D721Med (cell line): ENCODE results near the gene CA9.
A peak's percentile ranks its signal among the peaks of the same experiment; 100 is the strongest.
"Not testable (repeated sequence)": the region's sequence is repeated elsewhere in the genome, so short reads cannot be mapped to it uniquely, and the experiment has no call there.

Source experiments
- DNase-seq: peaks from one replicate; pipeline ENCODE4 v3.0.0; 2011; ENCODE audit warnings: low spot score; ENCODE audit not compliant: insufficient read length
- FAIRE-seq: peaks from 2 replicates; lab custom pipeline; 2011; peaks lifted over from hg19 to GRCh38; lab: Jason Lieb, UNC
- TF ChIP-seq, protein P1 (sequence below): IDR thresholded peaks from 2 replicates; pipeline ENCODE4 v1.5.1; 2012; ENCODE audit warnings: mild to moderate bottlenecking, control low read depth; ENCODE audit not compliant: insufficient read depth; ENCODE audit errors: missing control alignments

CA9 gene

DNA sequence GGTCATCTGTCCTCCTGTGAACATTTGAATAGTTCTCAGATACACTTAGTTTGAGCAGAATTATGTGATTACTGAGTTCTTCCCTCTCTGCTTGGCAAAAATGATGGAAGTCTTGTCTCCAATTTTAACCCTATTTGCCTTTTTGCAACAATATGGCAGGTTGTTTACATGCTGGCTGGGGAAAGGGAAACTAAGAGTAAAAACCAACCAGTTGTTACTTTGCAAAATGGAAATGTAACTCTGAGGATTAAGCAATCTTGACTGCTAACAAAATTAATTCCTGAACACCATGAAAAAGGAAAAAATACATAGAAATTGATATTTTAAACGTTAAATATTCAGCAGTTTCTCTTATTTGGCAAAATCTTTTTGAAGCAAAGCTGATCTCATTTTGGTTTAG lies 34.1 kb upstream of the CA9 start:
- TF ChIP-seq, protein P1, sequence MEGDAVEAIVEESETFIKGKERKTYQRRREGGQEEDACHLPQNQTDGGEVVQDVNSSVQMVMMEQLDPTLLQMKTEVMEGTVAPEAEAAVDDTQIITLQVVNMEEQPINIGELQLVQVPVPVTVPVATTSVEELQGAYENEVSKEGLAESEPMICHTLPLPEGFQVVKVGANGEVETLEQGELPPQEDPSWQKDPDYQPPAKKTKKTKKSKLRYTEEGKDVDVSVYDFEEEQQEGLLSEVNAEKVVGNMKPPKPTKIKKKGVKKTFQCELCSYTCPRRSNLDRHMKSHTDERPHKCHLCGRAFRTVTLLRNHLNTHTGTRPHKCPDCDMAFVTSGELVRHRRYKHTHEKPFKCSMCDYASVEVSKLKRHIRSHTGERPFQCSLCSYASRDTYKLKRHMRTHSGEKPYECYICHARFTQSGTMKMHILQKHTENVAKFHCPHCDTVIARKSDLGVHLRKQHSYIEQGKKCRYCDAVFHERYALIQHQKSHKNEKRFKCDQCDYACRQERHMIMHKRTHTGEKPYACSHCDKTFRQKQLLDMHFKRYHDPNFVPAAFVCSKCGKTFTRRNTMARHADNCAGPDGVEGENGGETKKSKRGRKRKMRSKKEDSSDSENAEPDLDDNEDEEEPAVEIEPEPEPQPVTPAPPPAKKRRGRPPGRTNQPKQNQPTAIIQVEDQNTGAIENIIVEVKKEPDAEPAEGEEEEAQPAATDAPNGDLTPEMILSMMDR: no peak
- no peak for FAIRE-seq
- no peak for DNase-seq

GRCh38 chr9:35640431-35640830 lies 33.3 kb upstream of the CA9 start:
- not testable (repeated sequence) for FAIRE-seq, DNase-seq

GRCh38 chr9:35641478-35641877 lies 32.2 kb upstream of the CA9 start:
- not testable (repeated sequence) for DNase-seq, FAIRE-seq

GRCh38 chr9:35643046-35643445 lies 30.7 kb upstream of the CA9 start:
- TF ChIP-seq, protein P1: no peak
- DNase-seq (no peak), FAIRE-seq (no peak)

GRCh38 chr9:35645736-35646135 lies 28.0 kb upstream of the CA9 start:
- not testable (repeated sequence) for FAIRE-seq, DNase-seq

GRCh38 chr9:35646153-35646532 lies 27.6 kb upstream of the CA9 start:
- TF ChIP-seq, protein P1: no peak
- FAIRE-seq (no peak), DNase-seq (no peak)

- no peak for FAIRE-seq
- TF ChIP-seq, protein P1: peak; percentile 87
- peak; percentile 94 for DNase-seq
Observed at GRCh38 chr9:35646533-35647265, 27.0 kb upstream of the CA9 start.

DNA sequence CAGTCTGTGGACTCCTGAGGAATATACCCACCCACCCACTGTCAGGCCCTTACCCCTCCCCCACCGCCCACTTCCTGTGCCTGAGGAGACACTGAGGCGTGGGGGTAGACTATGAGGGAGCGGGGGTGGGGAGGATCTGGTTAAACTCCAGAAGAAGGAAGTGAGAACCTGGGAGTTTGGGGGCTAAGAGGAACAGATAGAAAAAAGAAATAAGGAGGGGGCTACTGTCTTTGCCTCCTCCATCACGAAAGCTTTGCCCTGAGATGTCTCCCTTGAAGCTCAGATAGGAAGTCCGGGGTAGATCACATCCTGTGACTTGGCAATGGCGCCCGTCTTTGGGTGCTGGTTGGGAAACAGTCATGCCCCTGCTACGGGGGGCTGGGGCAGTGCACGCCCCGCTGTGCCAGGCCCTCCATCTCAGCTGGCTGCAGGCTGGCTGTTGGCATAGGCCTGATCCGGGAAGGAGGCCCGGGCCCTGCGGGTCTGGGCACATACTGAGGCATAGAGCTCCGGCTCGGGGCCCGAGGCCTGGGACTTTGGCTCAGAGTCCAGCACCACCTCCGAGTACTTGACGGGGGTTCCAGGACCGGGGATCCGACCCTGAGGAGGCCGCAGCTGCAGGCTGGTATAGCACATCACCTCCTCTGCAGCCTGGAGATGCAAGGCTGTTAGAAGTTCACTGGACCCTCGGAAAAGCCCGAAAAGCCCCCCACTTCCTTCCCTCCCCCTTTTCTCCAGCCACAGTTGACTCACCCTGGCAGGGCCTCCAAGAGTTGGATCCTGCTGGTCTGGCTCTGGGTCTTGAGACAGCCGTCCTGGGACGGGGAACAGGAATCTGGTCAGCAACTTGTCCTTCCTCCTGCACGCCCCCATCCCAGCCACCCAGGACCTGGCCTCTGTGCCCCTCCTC lies 24.0 kb upstream of the CA9 start:
- TF ChIP-seq, protein P1: no peak
- DNase-seq (peak; percentile 5), FAIRE-seq (no peak)
